GM12878 (cell line): ENCODE results near the gene PLGRKT. TPM values are rescaled to one million over a fixed set of nuclear protein-coding genes. Genes with fewer than 3 reads are reported as not detected.
A peak's percentile ranks its signal among the peaks of the same experiment; 100 is the strongest.

Source experiments
- ATAC-seq: fragments of 200-7000 bp; cut with Tn5 transposase; 3 replicates; pipeline ENCODE4 v1.9.1; 2020; ENCODE audit warnings: mild to moderate bottlenecking, moderate library complexity
- BruUV-seq: library from RNA; stranded (reverse); fragments of 400-500 nt; replicated peaks from 2 replicates; lab custom pipeline; 2021; lab: Mats Ljungman, UMichigan
- CTCF ChIA-PET: fragments of 300-600 bp; sonication (Branson Sonifier 250); formaldehyde crosslinking; extraction: SDS; loops from one replicate; lab custom pipeline; 2021; ENCODE audit warnings: inconsistent platforms; lab: Yijun Ruan, JAX
- POLR2A ChIA-PET: fragments of 350-600 bp; formaldehyde crosslinking; extraction: SDS; loops from one replicate; lab custom pipeline; 2021; ENCODE audit warnings: inconsistent platforms; lab: Charles Lee
- RAD21 ChIA-PET: fragments of 300-600 bp; sonication (Branson Sonifier 250); formaldehyde crosslinking; loops from one replicate; lab custom pipeline; 2023; ENCODE audit warnings: antibody characterized with exemption; ENCODE audit not compliant: unreplicated experiment; lab: Charles Lee
- SMC1A ChIA-PET: fragments of 300-600 bp; sonication (Branson Sonifier 250); formaldehyde crosslinking; loops from one replicate; lab custom pipeline; 2023; ENCODE audit not compliant: unreplicated experiment, uncharacterized antibody; lab: Charles Lee
- DNase-seq: peaks from one replicate; pipeline ENCODE4 v3.0.0-alpha.2; 2011; ENCODE audit warnings: low read depth, low spot score
- FAIRE-seq: peaks from 3 replicates; lab custom pipeline; 2011; peaks lifted over from hg19 to GRCh38; lab: Jason Lieb, UNC
- H2AFZ ChIP-seq: 2 replicates; pipeline ENCODE4 v1.6.0; 2011; ENCODE audit warnings: low read depth, low read length, control low read depth; ENCODE audit not compliant: control insufficient read depth
- H3K27ac ChIP-seq: 2 replicates; pipeline ENCODE4 v1.5.1; 2011; ENCODE audit warnings: control low read depth; ENCODE audit not compliant: control insufficient read depth, insufficient read depth
- H3K27me3 ChIP-seq, 2 experiments: replicated peaks in 1 of 2; 2 replicates each; pipeline versions ENCODE4 v1.6.0 to v1.6.1; 2011; ENCODE audit warnings: low read length in 1 of 2; ENCODE audit not compliant: control insufficient read depth in 2 of 2, insufficient read depth in 2 of 2
- H3K36me3 ChIP-seq, 2 experiments: 2 replicates each; pipeline ENCODE4 v1.5.1; 2011; ENCODE audit warnings: low read length in 1 of 2; ENCODE audit not compliant: control insufficient read depth in 2 of 2, insufficient read depth in 2 of 2
- H3K4me1 ChIP-seq: 2 replicates; pipeline ENCODE4 v1.6.1; 2011; ENCODE audit warnings: mild to moderate bottlenecking, low read length, moderate library complexity, mixed read lengths; ENCODE audit not compliant: control insufficient read depth, insufficient read depth
- H3K4me2 ChIP-seq: 2 replicates; pipeline ENCODE4 v1.6.0; 2011; ENCODE audit warnings: control low read depth; ENCODE audit not compliant: control insufficient read depth, insufficient read depth
- H3K4me3 ChIP-seq: fragments of 200-600 bp; sonication (generic); 2 replicates; pipeline ENCODE4 v1.5.1; 2016
- H3K79me2 ChIP-seq: 2 replicates; pipeline ENCODE4 v1.6.0; 2011; ENCODE audit warnings: low read length; ENCODE audit not compliant: control insufficient read depth, insufficient read depth
- H3K9ac ChIP-seq: 2 replicates; pipeline ENCODE4 v1.8.0; 2011; ENCODE audit warnings: low read length, control low read depth, mixed read lengths; ENCODE audit not compliant: control insufficient read depth, insufficient read depth
- H3K9me3 ChIP-seq: replicated peaks from 3 replicates; pipeline ENCODE4 v1.5.1; 2011; ENCODE audit warnings: mild to moderate bottlenecking, low read length; ENCODE audit not compliant: control insufficient read depth, insufficient read depth
- H4K20me1 ChIP-seq: 2 replicates; pipeline ENCODE4 v1.6.0; 2011; ENCODE audit not compliant: control insufficient read depth, insufficient read depth
- HDGF ChIP-seq: fragments of 450-650 bp; IDR thresholded peaks from 2 replicates; pipeline ENCODE4 v1.6.1; 2016; ENCODE audit warnings: antibody characterized with exemption
- HSF1 ChIP-seq: fragments of 150-350 bp; IDR thresholded peaks from 2 replicates; pipeline ENCODE4 v1.6.1; 2014; ENCODE audit warnings: mild to moderate bottlenecking, low read depth, low read length
- KDM1A ChIP-seq: fragments of 200-600 bp; sonication (generic); IDR thresholded peaks from 2 replicates; pipeline ENCODE4 v1.6.1; 2016; ENCODE audit warnings: borderline replicate concordance
- MLLT1 ChIP-seq: fragments of 450-650 bp; IDR thresholded peaks from 2 replicates; pipeline ENCODE4 v1.6.1; 2016; ENCODE audit warnings: mild to moderate bottlenecking
- MYB ChIP-seq: fragments of 150-350 bp; IDR thresholded peaks from 2 replicates; pipeline ENCODE4 v1.6.1; 2014; ENCODE audit warnings: mild to moderate bottlenecking, low read depth, low read length, borderline replicate concordance
- NFYA ChIP-seq: IDR thresholded peaks from 2 replicates; pipeline ENCODE4 v1.6.1; 2011; ENCODE audit warnings: low read depth, mild to moderate bottlenecking, low read length, improper control_type of control experiment, borderline replicate concordance
- PBX3 ChIP-seq: IDR thresholded peaks from 2 replicates; pipeline ENCODE4 v1.6.1; 2011; ENCODE audit warnings: mild to moderate bottlenecking, low read depth, low read length, moderate library complexity; ENCODE audit not compliant: insufficient replicate concordance
- TCF3 ChIP-seq: IDR thresholded peaks from 2 replicates; pipeline ENCODE4 v1.6.1; 2012; ENCODE audit warnings: low read depth, mild to moderate bottlenecking, low read length, borderline replicate concordance; ENCODE audit not compliant: insufficient read depth
- ZBED1 ChIP-seq: IDR thresholded peaks from 2 replicates; pipeline ENCODE4 v1.6.1; 2016; ENCODE audit warnings: borderline replicate concordance
- WGBS: methylation state at CpG from one replicate; pipeline ENCODE4 v1.1.6; 2016; ENCODE audit warnings: low lambda C conversion rate; ENCODE audit not compliant: insufficient replicate concordance, insufficient coverage; ENCODE audit errors: missing lambda C conversion rate; 5-methylcytosine and 5-hydroxymethylcytosine counted together
- in situ Hi-C: fragments of 300-500 bp; cut with MboI; formaldehyde crosslinking; loops from 9 replicates; pipeline ENCODE4 v1.14.3; 2018; ENCODE audit warnings: mixed read lengths
- intact Hi-C: fragments of 100-400 bp; cut with micrococcal nuclease; formaldehyde crosslinking; loops from one replicate; pipeline ENCODE4 v1.14.2; 2022; ENCODE audit not compliant: unreplicated experiment
- polyA plus RNA-seq, 11 experiments: library from polyadenylated mRNA; depleted of rRNA in 4 of 11; unstranded in 6 of 11; stranded (reverse) in 5 of 11; fragments of >200 nt; fragmentation: Nextera tagmentation in 4 of 11; fragmentation: Illumina TruSeq in 1 of 11; extraction: Ambion mirVana in 4 of 11; extraction: Trizol in 1 of 11; gene quantifications; 1 replicate in 1 of 11; 2 replicates in 10 of 11; pipeline versions ENCODE4 v1.2.1 to v1.2.3, GENCODE V29; 2011 to 2016; ENCODE audit warnings: inconsistent platforms in 2 of 11, missing spikeins in 2 of 11, low read depth in 1 of 11
- total RNA-seq, 4 experiments: library from RNA; depleted of rRNA in 3 of 4; stranded (reverse); fragments of >200 nt in 3 of 4; fragmentation: Illumina TruSeq in 1 of 4; extraction: Trizol in 1 of 4; gene quantifications; 2 replicates each; pipeline versions ENCODE4 v1.2.1 to v1.2.3, GENCODE V29; 2013 to 2021

PLGRKT gene
- total and polyA plus RNA-seq, 10 of the 15 experiments (the other 5 are each of a cell fraction or from before 2014, with no cell fraction given), result 25.2 to 72.3 (median 38.4) TPM

GRCh38 chr9:5354184-5354583, 83.5 kb downstream of the PLGRKT start:
- no peak for DNase-seq

GRCh38 chr9:5352637-5353248, 85.0 kb downstream of the PLGRKT start:
- RAD21 ChIA-PET, result interaction anchor here (0.6 kb wide), 1 partner anchor 603 kb away, joined by 3 read pairs; no protein-coding TSS in a partner anchor
- FAIRE-seq, result peak; percentile 62
- no peak for TF ChIP-seq TCF3
- no peak for TF ChIP-seq MYB
- TF ChIP-seq HSF1, result no peak
- TF ChIP-seq MLLT1, result no peak
- TF ChIP-seq ZBED1, result no peak

More at GRCh38 chr9:5354184-5354583, 83.5 kb downstream of the PLGRKT start:
- WGBS, result 75% methylated on average over 2 of the region's 2 CpGs
- no peak for FAIRE-seq
- Histone ChIP-seq H3K4me3 (no peak overlapping the region), H3K27me3 (no peaks in the 10 kb centered on the region), H3K9me3 (no peaks in the 10 kb centered on the region), H4K20me1 (no peaks in the 10 kb centered on the region), H3K9ac (no peak overlapping the region), H3K4me1 (no peaks in the 10 kb centered on the region), H3K4me2 (no peak overlapping the region), H2AFZ (no peak overlapping the region), H3K36me3 (no peaks in the 10 kb centered on the region; a peak in 1 of 4 replicates), H3K79me2 (no peaks in the 10 kb centered on the region), H3K27ac (no peak overlapping the region)
- BruUV-seq, result no TSS peak
- intact Hi-C loops (no loop called here), in situ Hi-C loops (no loop called here)
- ChIA-PET CTCF (interaction anchor here (0.6 kb wide), 1 partner anchor 30 kb away, joined by 3 read pairs; no protein-coding TSS in a partner anchor), RAD21 (no interaction called here), POLR2A (no interaction called here), SMC1A (no interaction called here)
- TF ChIP-seq KDM1A, result no peak
- no peak for TF ChIP-seq HDGF
- TF ChIP-seq NFYA, result no peak
- TF ChIP-seq PBX3, result no peak
- ATAC-seq, result no peak

More at GRCh38 chr9:5352637-5353248, 85.0 kb downstream of the PLGRKT start:
- ATAC-seq (no peak), DNase-seq (no peak)
- no peaks in the 10 kb centered on the region for H3K4me1 ChIP-seq
- H3K9ac ChIP-seq, result no peak overlapping the region
- intact Hi-C loops (no loop called here), in situ Hi-C loops (no loop called here)
- H3K27me3 ChIP-seq, result no peaks in the 10 kb centered on the region
- no peak overlapping the region for H2AFZ ChIP-seq
- H3K4me3 ChIP-seq, result no peak overlapping the region
- SMC1A ChIA-PET, result interaction anchor here (0.6 to 0.9 kb wide), 3 partner anchors 9 to 84 kb away, joined by 3 read pairs; no protein-coding TSS in a partner anchor
- POLR2A ChIA-PET, result interaction anchor here (0.6 to 0.9 kb wide), 2 partner anchors 11 to 603 kb away, joined by 3 to 6 read pairs; no protein-coding TSS in a partner anchor
- no TSS peak for BruUV-seq
- H3K79me2 ChIP-seq, result no peaks in the 10 kb centered on the region
- H3K27ac ChIP-seq, result no peak overlapping the region
- no peaks in the 10 kb centered on the region; a peak in 1 of 4 replicates for H3K36me3 ChIP-seq
- CTCF ChIA-PET, result no interaction called here
- H3K4me2 ChIP-seq, result no peak overlapping the region
- no peaks in the 10 kb centered on the region for H4K20me1 ChIP-seq
- no peaks in the 10 kb centered on the region for H3K9me3 ChIP-seq
- WGBS, result 0% methylated on average over 1 of the region's 1 CpG
